ENCODE data around the gene HOXA3. TPM values are rescaled to one million over a fixed set of nuclear protein-coding genes. Genes with fewer than 3 reads are reported as not detected.

HOXA3 gene
- total RNA-seq, 1 donor from 2014 or later, result 5.5 TPM

- no peak for DNase-seq (ENCODE audit: extremely low read depth, low read depth, low spot score)
Observed at GRCh38 chr7:27145914-27146412, 6.4 kb downstream of the HOXA3 start.

- no peak for DNase-seq (ENCODE audit: extremely low read depth, low read depth, low spot score)
Observed at GRCh38 chr7:27145165-27145913, 7.0 kb downstream of the HOXA3 start.

GRCh38 chr7:27144781-27145164 lies 7.6 kb downstream of the HOXA3 start:
- no peak for DNase-seq (ENCODE audit: extremely low read depth, low read depth, low spot score)

DNA sequence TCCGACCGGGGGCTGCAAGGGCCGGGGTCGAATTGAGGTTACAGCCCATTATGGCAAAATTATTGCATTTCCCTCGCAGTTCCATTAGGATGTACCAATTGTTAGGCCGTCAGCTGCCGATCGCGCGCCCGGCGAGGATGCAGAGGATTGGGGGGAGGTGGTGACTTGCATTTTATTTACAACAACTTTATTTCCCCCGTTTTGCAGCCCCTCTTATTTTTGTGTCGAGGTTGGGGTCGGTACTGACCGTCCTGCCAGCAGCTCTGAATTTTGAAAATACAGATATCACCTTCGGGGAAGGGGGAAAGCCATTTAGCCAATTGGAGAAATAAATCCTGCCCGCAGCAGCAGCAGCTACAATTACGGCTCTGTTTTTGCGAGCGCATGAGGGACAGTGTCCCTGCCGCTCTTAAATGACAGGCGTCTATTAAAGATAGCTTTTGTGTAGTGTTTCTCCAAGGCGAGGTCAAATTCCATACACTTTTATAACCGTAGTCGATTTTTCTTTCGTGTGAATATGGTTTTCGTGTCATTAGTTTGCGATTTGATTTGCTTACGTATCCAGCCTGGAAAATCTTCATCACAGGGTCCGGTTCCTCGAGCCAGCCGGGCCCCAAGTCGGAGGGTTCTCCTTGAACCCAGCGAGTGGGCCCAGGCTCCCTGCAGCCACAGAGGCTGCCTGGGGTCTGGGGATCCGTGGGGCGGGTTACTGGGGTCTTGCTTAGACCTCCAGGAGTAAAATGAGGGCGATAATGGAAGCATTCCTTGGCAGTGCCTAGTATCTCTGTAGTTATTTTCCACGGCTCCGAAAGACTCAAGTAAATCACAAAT lies 8.2 kb downstream of the HOXA3 start:
- no peak for DNase-seq (ENCODE audit: extremely low read depth, low read depth, low spot score)

- peak; percentile 87 for DNase-seq (ENCODE audit: extremely low read depth, low read depth, low spot score)
Observed at GRCh38 chr7:27143023-27143949, 9.1 kb downstream of the HOXA3 start, which contains the start of gene HOXA5. Gene HOXA5 (minus strand): TSS chr7:27143681. CDS start chr7:27143607, 74 bp downstream.

- no peak for DNase-seq (ENCODE audit: extremely low read depth, low read depth, low spot score)
Observed at GRCh38 chr7:27142580-27143022, 9.8 kb downstream of the HOXA3 start.

- no peak for DNase-seq (ENCODE audit: extremely low read depth, low read depth, low spot score)
Observed at GRCh38 chr7:27141923-27142579, 10.3 kb downstream of the HOXA3 start.

DNA sequence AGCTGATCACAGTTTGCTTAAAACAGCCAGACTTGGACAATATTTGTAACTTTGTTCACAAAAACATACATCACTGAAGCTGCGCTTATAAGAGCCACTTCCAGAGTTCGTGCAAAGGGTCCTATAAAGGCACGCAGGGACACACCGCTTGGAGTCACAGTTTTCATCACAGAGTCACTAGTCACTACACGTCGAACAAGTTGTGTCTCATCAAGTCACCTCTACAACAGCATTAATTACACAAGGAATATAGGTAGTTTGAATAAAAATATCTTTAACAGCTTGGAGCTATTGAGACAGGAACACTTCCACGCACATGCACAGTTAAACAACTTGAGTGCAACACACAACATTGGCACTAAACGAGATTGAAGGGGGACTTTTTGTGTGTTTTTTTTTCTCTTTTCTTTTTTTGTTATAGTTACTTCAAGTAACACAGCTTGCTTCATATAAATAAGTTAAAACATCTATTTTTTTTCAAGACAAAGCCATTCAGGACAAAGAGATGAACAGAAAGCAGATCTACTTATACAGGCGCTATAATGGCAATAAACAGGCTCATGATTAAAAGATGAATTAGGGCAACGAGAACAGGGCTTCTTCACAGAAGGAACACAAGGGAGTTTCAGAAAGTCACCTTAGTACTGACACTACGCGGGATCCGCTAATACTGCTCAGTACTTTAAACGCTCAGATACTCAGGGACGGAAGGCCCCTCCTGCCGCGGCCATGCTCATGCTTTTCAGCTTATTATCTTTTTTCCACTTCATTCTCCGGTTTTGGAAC lies 11.1 kb downstream of the HOXA3 start:
- no peak for DNase-seq (ENCODE audit: extremely low read depth, low read depth, low spot score)

- no peak for DNase-seq (ENCODE audit: extremely low read depth, low read depth, low spot score)
Observed at GRCh38 chr7:27140126-27140857, 12.1 kb downstream of the HOXA3 start.

- no peak for DNase-seq (ENCODE audit: extremely low read depth, low read depth, low spot score)
Observed at GRCh38 chr7:27139334-27140125, 12.9 kb downstream of the HOXA3 start.

DNA sequence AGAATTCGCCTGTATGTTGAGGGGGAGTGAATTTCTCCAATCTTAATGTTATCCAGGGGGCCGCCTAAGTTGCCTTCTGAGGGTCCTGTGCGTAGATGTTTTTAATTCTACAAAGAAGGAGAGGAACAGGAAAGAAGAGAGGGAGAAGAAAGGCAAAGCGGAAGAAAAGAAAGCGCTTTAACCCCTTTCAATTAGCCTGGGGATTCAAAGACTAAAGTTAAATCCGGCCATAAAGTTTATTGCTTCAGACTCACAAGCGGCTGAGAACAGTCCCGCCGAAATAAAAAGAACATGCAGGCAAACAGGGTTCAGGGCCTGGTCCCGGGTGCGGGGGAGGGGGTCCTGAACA lies 13.4 kb downstream of the HOXA3 start:
- no peak for DNase-seq (ENCODE audit: extremely low read depth, low read depth, low spot score)

DNA sequence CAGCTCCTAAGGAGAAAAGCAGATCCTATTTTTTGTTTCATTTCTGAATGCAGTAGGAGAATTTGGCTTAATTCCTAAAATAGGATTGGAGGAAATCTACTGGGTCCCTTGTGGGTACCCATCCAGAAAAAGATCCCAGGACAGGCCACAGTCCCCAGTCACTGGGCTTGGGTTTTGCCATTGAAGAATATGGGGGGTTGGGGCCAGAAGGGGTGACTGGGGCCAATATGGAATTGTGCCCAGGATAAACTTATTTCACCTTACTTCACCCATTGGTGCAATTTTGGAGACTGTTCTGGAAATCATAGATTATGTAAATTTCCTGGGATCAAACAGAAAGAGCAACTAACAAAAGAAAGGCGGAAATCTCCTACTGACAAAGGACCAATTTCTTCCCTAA lies 13.9 kb downstream of the HOXA3 start:
- DNase-seq (ENCODE audit: extremely low read depth, low read depth, low spot score), result no peak

- DNase-seq (ENCODE audit: extremely low read depth, low read depth, low spot score), result no peak
Observed at GRCh38 chr7:27137640-27138315, 14.6 kb downstream of the HOXA3 start.

DNA sequence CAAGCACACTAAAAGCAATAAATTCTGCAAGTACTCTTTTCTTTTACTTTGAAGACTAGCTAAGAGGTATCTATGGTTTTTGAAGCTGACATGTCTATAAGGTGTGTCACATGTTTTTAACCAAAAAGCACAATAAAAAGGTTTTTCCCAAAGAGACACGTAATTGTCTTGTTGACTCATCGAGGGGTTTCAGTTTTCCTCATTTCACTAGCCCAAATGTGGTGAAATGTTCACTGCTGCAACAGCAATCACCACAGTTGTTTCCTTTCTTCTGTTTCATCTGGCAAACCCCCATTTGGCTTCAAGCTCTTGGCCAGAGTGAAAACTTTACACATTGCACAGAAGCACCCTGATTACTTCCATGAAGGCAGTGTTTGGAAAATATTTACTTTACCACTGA lies 18.0 kb downstream of the HOXA3 start:
- DNase-seq (ENCODE audit: extremely low read depth, low read depth, low spot score), result no peak

DNA sequence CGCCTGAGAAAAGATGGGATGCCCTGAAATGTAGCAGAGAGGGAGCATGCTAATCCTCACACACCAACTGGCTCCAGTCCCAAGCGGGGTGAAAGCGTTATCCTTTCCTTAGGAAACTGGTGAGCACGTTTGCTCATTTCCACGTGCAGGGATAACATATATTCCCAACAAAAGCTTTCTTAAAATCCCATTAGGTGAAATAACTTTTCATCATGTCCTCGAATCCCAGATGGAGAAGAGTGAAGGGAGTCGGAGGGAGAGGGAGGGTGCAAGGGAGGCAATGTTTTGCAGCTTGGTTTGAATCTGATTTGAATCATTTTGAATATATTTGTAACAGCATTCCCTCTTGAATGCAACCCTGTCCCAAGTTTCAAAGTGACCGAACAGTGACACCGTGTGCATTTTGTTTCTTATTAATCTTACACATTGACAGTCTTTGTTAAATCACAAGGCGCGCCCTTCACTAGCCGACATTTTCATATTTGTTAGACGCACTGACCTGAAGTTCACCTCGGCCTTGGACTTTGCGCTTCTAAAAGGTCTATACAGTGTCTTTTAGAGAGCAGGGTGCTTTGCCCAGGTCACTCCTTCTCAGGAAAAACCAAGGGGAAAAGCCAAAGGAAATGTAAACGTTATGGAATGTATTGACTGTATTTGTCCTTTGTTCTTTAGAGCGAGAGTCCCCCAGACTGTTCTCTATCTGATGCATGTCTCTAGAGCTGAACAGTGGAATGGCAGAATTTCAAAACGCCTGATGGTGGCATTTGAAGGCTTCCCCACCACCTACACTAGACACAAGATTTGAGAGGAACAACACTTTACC lies 18.8 kb downstream of the HOXA3 start:
- no peak for DNase-seq (ENCODE audit: extremely low read depth, low read depth, low spot score)

GRCh38 chr7:27132978-27133377 lies 19.4 kb downstream of the HOXA3 start:
- no peak for DNase-seq (ENCODE audit: extremely low read depth, low read depth, low spot score)

GRCh38 chr7:27132214-27132613 lies 20.2 kb downstream of the HOXA3 start:
- no peak for DNase-seq (ENCODE audit: extremely low read depth, low read depth, low spot score)

Data from glomerular endothelial cell (primary cell).